Anterior cingulate cortex (tissue), 58 donors: ENCODE measurements around the gene GRM8.
"Not testable (repeated sequence)": the region's sequence is repeated elsewhere in the genome, so short reads cannot be mapped to it uniquely, and the experiment has no call there.

Experiments
- DNase-seq, 58 donors: peaks; one replicate each; lab custom pipeline; 2025; lab: John Stamatoyannopoulos, UW

Gene GRM8

DNA sequence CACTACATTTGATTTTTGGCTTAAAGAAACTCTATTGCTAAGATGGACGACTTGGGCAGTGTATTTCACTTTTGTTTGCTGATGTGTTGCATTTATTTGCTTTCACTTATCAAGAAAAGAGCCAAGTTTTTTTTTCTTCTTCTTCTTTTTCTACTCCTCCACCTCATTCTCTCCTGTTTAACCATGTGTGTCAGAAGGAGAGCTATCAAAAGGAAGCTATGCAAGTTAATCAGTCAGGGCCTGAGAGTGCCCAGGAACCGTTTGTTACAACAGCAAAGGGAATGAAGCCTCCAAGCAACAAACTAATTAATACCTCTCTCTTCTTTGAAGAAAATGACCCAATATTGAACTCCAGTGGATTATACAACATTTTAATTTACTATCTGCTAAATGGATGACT, 299.3 kb downstream of the GRM8 start:
- no peak for DNase-seq

DNA sequence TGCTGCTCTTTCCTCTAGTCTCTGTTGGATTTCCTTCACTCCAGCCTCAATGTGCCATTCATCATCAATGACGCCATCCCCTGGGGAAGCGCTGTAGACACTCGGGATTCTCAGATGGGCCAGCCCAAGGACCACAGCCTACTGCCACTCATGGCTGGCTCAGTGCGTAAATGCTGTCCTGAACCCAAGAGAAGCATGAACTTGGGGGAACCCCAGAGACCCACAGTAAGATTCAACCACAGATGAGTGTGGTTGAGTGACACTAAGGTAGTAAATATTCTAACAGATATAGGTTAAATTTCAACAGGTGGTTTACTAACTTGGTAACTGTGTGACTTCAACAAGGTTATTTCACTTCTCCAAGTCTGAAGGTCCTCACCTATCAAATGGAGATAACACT, 304.1 kb downstream of the GRM8 start:
- DNase-seq = no peak

DNA sequence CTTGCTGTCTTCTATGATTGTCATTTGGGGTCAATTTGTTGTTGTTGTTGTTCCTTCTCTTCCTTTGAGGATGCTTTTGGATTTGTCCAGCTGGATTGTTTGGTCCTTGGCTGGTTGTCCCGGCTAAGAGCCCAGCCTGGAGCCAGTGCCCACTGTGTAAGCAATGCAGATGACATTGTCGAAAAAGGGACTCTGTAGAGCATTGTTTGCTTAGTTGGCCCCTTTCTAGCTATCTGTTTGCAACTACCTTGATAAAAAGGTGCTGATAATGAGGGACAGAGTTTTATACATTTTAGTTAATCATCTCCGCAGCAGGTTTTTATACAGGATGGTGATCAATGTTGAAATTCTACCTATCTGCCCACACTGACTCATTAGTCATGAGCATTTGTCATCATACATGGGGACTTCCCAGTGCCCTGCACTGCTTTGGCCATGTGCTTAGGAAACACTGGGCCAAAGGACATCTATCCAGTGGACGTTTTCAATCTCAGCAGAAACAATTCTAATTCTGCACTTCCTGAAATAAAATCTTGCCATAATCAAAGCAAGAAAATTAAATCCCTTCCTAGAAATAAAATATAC, 311.9 kb downstream of the GRM8 start:
- no peak for DNase-seq

DNA sequence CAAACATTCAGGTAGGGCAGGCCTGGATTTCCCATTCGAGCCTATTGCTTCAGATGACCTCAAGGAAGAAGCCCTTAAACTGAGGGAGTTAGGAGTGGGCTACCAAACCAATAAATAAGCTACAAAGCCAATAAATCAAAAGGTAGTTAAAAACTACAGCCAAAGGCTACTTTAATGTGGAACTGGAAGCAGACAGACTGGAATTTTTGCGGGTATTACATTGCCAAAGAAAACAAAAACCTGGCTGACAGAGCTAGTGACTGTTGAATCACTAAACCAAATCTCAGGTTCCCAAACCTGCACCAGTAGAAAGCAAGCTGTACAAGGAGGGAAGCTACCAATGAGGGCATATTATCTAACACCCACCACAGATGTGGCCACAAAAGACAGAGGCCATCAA, 315.6 kb downstream of the GRM8 start:
- no peak for DNase-seq

DNA sequence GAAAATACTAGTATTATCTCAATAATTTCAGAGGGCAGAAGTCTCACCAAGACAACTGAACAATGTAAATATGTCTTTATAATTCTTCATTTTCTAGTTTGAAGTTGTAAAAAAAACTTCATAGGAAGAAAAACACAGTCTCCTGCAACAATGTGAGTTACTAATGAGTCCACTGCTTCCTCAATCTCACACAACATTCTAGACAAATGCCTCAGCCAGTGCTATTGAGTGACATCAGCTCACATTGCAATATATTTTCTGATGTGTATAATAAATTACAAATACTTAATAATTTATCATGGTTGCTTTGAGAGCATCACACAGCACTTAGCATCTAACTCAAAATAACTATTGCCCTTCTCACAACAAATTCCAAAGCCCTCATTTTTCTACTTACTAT, 321.2 kb downstream of the GRM8 start:
- no peak for DNase-seq

DNA sequence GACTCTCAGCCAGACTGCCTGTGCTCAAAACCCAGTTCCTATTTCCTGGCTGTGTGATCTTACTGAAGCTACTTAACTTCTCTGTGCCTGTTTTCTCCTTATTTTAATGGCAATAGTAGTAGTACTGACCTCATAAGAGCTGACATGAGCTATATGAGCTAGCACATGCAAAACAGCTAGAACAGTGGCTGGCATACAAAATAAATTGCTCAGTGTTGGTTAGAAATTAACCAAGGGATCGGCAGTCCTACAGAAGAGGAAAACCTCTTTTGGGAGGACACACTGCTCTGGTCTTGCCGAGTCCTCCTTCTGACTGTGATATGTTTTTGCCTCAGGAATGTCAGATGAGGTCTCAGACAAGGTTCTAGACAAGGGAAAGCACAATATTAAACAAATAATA, 322.6 kb downstream of the GRM8 start:
- no peak for DNase-seq

DNA sequence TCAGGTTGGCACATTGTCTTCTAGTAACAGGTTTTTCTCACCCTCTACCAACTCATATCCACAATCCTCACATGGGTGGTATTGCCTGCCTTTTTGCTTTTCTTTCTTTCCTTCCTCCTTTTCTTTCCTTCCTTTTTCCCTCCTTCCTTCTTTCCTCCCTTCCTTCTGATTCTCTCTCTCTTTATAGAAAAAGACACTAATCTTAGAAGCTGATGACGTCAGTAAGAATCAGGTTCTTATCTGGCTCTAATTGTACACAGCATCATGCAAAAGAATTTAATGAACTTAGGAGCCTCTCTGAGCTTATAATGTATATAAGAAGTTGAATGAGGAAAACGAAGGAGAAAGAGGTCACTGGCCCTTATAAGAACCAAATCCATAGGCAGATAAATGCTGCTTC, 328.3 kb downstream of the GRM8 start:
- no peak for DNase-seq

DNA sequence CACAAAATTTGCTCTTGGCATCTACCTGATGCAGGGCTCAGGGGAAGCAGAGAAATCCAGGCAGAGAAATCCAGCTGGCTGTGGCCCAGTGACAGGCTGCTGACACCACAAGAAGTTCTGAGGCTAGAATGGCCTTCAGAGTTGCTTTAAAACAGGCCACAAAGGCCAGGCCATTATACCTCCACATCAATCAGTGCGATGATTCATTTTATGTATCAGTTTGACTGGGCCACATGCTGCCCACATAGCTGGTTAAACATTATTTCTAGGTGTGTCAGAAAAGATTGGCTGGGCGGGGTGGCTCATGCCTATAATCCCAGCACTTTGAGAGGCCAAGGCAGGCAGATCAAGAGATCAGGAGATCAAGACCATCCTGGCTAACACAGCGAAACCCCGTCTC, 341.1 kb downstream of the GRM8 start:
- not testable (repeated sequence) for DNase-seq

- not testable (repeated sequence) for DNase-seq
These were observed 344.2 kb downstream of the GRM8 start for GRCh38 chr7:126908564-126908963.

GRCh38 chr7:126907657-126908056, 345.1 kb downstream of the GRM8 start:
- not testable (repeated sequence) for DNase-seq

- DNase-seq = not testable (repeated sequence)
These were observed 347.5 kb downstream of the GRM8 start for GRCh38 chr7:126905255-126905654.

- peak in 1 of 58 donors; percentile 11 for DNase-seq
These were observed 351.5 kb downstream of the GRM8 start for GRCh38 chr7:126901041-126901765.

DNA sequence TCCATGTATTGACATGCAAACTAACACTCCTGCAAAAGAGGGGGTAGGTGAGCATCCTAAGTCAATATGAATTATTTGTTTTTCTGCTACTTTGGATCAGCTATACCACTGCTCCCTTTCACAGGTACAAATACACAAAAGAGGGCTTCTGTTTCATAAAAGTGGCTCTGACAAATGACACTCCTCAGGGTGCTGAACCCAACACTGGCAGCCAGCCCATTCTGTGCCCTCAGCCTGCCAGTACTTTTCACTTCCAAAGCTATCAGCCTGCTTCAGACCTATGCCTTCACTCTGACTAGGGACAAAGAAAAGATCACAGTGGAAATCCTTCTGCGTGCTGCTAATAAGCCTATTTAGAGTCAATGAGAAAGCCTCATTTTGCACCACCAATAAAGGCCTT, 364.8 kb downstream of the GRM8 start:
- peak in 3 of 58 donors; percentile 1 to 31 (median 5) for DNase-seq

DNA sequence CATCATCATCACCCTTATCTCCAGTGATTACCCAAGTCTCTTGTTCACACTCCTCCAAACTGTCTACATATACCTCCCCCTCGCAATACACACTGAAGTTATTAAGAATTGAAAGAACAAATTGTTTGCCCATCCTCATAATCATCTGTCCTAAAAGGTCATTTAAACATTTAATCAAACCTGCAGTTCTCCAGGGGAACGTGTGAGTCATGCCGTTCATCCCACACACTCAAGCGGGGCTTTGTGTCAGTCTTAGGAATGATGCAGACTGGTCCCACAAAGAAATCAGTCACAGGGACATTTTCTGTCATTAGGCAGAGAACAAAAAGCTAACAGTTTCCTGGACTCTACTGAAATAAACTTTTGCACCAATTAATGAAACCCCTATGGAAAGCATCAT, 365.2 kb downstream of the GRM8 start:
- DNase-seq = peak in 2 of 58 donors; percentile 5 to 12

- DNase-seq = not testable (repeated sequence)
These were observed 370.0 kb downstream of the GRM8 start for GRCh38 chr7:126882730-126883129.

GRCh38 chr7:126881908-126882307, 370.8 kb downstream of the GRM8 start:
- not testable (repeated sequence) for DNase-seq

GRCh38 chr7:126881315-126881714, 371.4 kb downstream of the GRM8 start:
- DNase-seq = no peak

- DNase-seq = not testable (repeated sequence)
These were observed 376.2 kb downstream of the GRM8 start for GRCh38 chr7:126876536-126876935.

DNA sequence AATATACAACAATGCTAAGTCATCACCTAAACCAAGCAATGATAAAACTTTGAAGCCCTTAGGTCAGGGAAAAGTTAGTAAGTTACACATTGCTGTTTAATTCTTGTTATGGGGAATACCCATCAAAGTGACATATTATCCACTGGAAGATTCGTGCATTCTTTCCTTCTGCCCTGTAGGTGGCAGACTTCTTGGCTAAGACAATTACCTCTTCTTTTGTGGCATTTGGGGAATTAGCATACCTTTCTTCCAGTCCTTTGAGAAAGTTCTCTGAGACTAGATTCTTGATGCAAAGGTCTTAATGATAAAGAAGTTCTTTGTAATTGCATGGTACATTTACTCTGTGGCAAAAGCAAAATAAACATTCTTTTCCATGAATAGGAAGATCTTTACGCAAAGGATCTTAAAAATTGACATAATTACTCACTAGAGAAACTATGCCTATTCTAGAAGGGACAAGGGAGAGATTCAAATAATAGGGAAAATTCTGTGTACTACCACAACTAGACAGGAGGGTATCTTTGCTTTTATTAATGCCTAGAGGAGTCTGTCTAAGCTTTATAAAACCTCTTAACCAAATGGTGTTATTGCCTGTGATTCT, 395.9 kb downstream of the GRM8 start:
- no peak for DNase-seq

GRCh38 chr7:126845331-126845730, 407.4 kb downstream of the GRM8 start:
- DNase-seq = no peak

GRCh38 chr7:126843883-126844282, 408.9 kb downstream of the GRM8 start:
- no peak for DNase-seq

DNA sequence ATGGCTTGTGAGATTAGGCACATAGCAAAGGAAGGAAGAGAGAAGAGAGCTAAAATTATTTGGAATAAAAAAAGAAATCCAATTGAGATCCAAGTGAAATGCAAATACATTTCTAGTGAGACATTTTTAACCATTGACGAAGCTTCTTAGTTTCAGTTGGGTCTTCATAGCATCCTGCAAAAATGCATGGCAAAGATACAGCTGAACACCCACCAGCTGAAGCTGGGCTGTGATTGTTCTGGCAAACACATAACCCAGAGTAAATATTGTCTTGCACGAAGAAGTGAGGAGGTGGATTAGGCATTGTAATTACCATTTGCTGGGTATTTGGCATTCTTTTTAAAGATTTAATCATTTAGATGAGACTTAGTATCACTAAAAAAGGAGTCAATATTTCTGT, 409.4 kb downstream of the GRM8 start:
- peak in 20 of 58 donors; percentile 1 to 45 (median 5) for DNase-seq
